Measurements from ENCODE around the gene IKBKG.
"Not testable (repeated sequence)": the region's sequence is repeated elsewhere in the genome, so short reads cannot be mapped to it uniquely, and the experiment has no call there.

IKBKG gene

DNA sequence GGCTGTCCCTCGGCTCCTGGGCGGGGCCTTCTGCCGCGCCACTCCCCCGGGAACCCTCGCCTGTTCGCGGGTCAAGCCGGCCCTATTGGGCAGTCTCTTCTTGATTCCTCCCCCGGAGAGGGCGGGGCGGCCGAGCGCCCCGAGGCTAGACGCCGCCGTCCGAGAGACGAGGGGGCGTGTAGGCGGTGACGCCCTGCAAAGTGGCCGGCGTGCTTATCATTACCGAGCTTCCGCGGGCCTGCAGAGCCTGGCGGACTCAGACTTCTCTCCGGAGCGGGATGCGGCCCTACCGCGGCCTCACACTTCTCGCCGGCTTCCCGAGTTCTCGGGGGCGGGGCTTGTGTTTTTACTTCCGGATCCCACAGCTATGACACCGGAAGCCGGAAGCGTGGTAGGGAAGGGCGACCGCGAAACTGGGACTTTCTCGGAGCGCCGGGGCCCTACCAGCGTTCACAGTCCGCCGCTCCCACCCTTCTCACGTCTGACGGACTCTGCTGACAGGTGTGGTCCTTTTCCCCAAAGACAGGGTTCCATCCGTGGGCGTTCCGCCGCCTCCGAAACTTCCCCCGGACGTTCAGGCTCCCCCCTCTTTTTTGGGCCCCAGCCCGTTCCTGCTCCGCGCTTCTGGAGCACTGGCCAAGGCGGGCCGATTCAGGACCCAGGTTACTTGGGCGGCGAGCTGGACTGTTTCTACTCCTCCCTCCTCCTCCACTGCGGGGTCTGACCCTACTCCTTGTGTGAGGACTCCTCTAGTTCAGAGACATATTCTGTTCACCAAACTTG, at the start of gene IKBKG:
TSS of gene IKBKG (plus strand) at position 376 of the 783 bp plus-strand sequence. CDS start 4,383 bp downstream, outside the sequence.
- peak; percentile 96 for DNase-seq (ENCODE audit: extremely low spot score)
- CTCF ChIA-PET, result no interaction called here
- POLR2A ChIA-PET, result interaction anchor here (0.6 to 1.1 kb wide), 3 partner anchors 135 to 577 kb away, joined by 3 read pairs; no protein-coding TSS in a partner anchor
- peak; percentile 28 for TF ChIP-seq L3MBTL2 (conservative IDR thresholded peaks at IDR 0.05)
- no peak for TF ChIP-seq TARDBP (IDR thresholded peaks at IDR 0.05)
- peak; percentile 93 for TF ChIP-seq ELF4 (IDR thresholded peaks at IDR 0.05)

DNA sequence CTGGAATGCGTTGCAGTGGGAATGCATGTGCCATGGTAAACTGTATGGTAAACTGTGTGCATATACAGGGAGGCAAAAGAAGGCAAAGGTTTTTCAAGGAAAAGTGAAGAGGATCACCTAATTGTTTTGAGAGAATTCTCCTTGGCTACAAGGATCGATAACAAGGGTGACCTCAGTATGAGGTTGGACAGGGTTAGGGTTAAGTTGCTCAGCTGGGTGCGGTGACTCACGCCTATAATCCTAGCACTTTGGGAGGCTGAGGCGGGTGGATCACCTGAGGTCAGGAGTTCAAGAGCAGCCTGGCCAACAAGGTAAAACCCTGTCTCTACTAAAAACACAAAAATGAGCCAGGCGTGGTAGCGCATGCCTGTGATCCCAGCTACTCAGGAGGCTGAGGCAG, 46.0 kb upstream of the IKBKG start:
- CTCF ChIA-PET; DNase-seq (ENCODE audit: extremely low spot score); POLR2A ChIA-PET: not testable (repeated sequence)

DNA sequence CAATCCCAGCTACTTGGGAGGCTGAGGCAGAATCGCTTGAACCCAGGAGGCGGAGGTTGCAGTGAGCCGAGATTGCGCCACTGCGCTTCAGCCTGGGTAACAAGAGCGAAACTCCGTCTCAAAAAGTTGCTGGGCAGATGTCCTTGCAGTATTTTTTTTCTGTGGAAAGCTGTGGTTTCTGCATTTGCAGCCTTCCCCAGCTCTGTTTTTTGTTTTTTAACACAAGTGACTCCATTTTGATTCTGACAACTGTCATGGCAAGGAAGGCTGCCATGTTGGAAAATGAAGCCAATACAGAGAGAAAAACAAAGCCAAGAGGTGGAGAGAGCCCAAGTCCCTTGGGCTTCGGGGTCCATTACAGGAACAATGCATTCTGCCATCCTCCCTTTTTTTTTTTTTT, 45.3 kb upstream of the IKBKG start:
- ChIA-PET POLR2A (interaction anchor here (1.2 kb wide), 1 partner anchor 55 kb away, joined by 3 read pairs; no protein-coding TSS in a partner anchor), CTCF (no interaction called here)
- TF ChIP-seq HDGF (IDR thresholded peaks at IDR 0.05; ENCODE audit: borderline replicate concordance) (no peak), FOXK2 (IDR thresholded peaks at IDR 0.05) (no peak), TARDBP (IDR thresholded peaks at IDR 0.05) (no peak), NFRKB (IDR thresholded peaks at IDR 0.05) (no peak), BHLHE40 (IDR thresholded peaks at IDR 0.05; ENCODE audit: borderline replicate concordance) (no peak), FOXA1 (IDR thresholded peaks at IDR 0.05) (no peak), SP1 (IDR thresholded peaks at IDR 0.05) (no peak), ELF4 (IDR thresholded peaks at IDR 0.05) (no peak)
- TF ChIP-seq, protein P1, sequence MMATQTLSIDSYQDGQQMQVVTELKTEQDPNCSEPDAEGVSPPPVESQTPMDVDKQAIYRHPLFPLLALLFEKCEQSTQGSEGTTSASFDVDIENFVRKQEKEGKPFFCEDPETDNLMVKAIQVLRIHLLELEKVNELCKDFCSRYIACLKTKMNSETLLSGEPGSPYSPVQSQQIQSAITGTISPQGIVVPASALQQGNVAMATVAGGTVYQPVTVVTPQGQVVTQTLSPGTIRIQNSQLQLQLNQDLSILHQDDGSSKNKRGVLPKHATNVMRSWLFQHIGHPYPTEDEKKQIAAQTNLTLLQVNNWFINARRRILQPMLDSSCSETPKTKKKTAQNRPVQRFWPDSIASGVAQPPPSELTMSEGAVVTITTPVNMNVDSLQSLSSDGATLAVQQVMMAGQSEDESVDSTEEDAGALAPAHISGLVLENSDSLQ (IDR thresholded peaks at IDR 0.05), result no peak
- no peak for DNase-seq (ENCODE audit: extremely low spot score)

DNA sequence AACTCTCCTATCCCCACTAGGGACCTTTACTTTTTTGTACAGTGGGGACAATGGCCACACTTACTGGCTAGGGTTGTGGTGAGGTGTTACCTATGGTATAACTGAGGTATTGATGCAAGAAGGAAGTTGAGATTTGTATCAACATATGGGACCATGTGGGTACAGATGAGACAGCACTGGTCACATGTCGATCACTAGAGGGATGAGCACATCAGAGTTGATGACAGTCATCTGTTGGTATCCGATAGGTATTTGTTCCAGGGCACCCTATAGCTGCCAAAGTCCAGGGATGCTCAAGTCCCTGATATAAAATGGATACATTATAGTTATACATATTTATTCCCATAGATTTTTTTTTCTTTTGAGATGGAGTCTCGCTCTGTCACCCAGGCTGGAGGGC, 44.4 kb upstream of the IKBKG start:
- ChIA-PET POLR2A (interaction anchor here (1.2 to 1.4 kb wide), 2 partner anchors 24 to 56 kb away, joined by 3 to 4 read pairs; no protein-coding TSS in a partner anchor), CTCF (no interaction called here)
- TF ChIP-seq NFRKB (IDR thresholded peaks at IDR 0.05) (no peak), BHLHE40 (IDR thresholded peaks at IDR 0.05; ENCODE audit: borderline replicate concordance) (no peak), FOXM1 (IDR thresholded peaks at IDR 0.05; ENCODE audit: borderline replicate concordance) (no peak), CTBP1 (IDR thresholded peaks at IDR 0.05; ENCODE audit: borderline replicate concordance) (no peak), LEF1 (IDR thresholded peaks at IDR 0.05; ENCODE audit: borderline replicate concordance) (no peak), SUZ12 (IDR thresholded peaks at IDR 0.05) (no peak), L3MBTL2 (conservative IDR thresholded peaks at IDR 0.05) (no peak), TARDBP (IDR thresholded peaks at IDR 0.05) (no peak), ZNF384 (IDR thresholded peaks at IDR 0.05) (no peak), ELF4 (IDR thresholded peaks at IDR 0.05) (no peak), ARNT (IDR thresholded peaks at IDR 0.05) (no peak), FOXK2 (IDR thresholded peaks at IDR 0.05) (no peak), FOXA1 (IDR thresholded peaks at IDR 0.05) (no peak), SP1 (IDR thresholded peaks at IDR 0.05) (no peak), HDGF (IDR thresholded peaks at IDR 0.05; ENCODE audit: borderline replicate concordance) (no peak)
- TF ChIP-seq, protein P1 (IDR thresholded peaks at IDR 0.05), result no peak
- DNase-seq (ENCODE audit: extremely low spot score), result no peak

GRCh38 chrX:154505734-154506133, 41.7 kb upstream of the IKBKG start:
- POLR2A ChIA-PET, result interaction anchor here (2.5 kb wide), 1 partner anchor 11 kb away, joined by 8 read pairs; the partner anchor contains the start of gene FAM3A
- CTCF ChIA-PET, result no interaction called here
- TF ChIP-seq FOXK2 (IDR thresholded peaks at IDR 0.05) (no peak), BHLHE40 (IDR thresholded peaks at IDR 0.05; ENCODE audit: borderline replicate concordance) (no peak), NFRKB (IDR thresholded peaks at IDR 0.05) (no peak), ELF4 (IDR thresholded peaks at IDR 0.05) (no peak), FOXA1 (IDR thresholded peaks at IDR 0.05) (no peak), TARDBP (IDR thresholded peaks at IDR 0.05) (no peak), CTBP1 (IDR thresholded peaks at IDR 0.05; ENCODE audit: borderline replicate concordance) (no peak)
- TF ChIP-seq, protein P1 (IDR thresholded peaks at IDR 0.05), result no peak
- no peak for DNase-seq (ENCODE audit: extremely low spot score)

DNA sequence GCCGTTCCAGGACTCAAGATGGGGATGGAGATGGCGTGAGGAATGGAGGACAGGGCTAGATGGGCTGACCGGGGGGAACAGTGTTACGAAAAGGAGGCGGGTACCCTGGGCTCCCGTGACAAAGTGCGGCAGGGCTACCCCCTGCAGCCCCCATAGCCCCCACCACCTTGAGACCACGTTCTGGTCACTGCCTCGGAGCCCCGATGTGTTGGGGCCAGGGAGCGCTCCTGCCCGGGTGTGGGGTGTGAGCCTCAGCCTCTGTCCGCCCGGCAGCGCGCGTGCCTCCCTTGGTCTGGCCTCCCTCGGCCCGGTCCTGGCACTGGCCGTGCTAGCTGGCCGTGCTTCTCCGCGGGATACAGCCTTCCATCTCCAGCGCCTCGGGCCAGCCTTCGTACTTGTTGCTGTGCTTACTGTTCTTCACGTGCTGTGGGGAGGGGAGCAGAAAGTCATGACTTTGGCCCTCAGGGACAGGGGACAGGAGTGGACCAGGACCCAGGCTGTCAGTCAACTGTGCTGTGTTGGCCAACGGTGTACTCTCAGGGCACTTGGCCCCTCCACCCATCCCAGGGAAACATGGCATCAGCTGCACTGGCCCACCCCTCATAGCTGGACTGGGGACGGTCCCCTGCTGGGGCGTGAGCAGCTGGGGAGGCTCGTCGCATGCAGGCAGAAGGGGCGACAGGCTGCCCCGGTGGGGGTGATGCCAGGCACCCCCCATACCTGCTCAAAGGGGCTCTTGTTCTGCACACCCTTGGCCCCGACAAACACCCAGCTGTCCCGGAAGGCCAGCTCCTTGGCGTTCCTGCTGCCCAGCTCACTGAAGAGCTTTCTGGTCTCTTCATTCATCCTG, 40.7 kb upstream of the IKBKG start:
- POLR2A ChIA-PET, result interaction anchor here (1.3 to 2.5 kb wide), 2 partner anchors 10 to 16 kb away, joined by 6 to 8 read pairs; partner anchors contain the start of genes FAM3A and SLC10A3
- TF ChIP-seq FOXA1 (IDR thresholded peaks at IDR 0.05), result no peak
- TF ChIP-seq NFRKB (IDR thresholded peaks at IDR 0.05), result no peak
- no peak for TF ChIP-seq SUZ12 (IDR thresholded peaks at IDR 0.05)
- TF ChIP-seq, protein P1 (IDR thresholded peaks at IDR 0.05), result no peak
- TF ChIP-seq FOXM1 (IDR thresholded peaks at IDR 0.05; ENCODE audit: borderline replicate concordance), result no peak
- no peak for TF ChIP-seq ZNF384 (IDR thresholded peaks at IDR 0.05)
- TF ChIP-seq LEF1 (IDR thresholded peaks at IDR 0.05; ENCODE audit: borderline replicate concordance), result no peak
- TF ChIP-seq CTBP1 (IDR thresholded peaks at IDR 0.05; ENCODE audit: borderline replicate concordance), result no peak
- TF ChIP-seq FOXK2 (IDR thresholded peaks at IDR 0.05), result no peak
- TF ChIP-seq TARDBP (IDR thresholded peaks at IDR 0.05), result no peak
- no peak for TF ChIP-seq SP1 (IDR thresholded peaks at IDR 0.05)
- no peak for TF ChIP-seq ELF4 (IDR thresholded peaks at IDR 0.05)
- TF ChIP-seq BHLHE40 (IDR thresholded peaks at IDR 0.05; ENCODE audit: borderline replicate concordance), result no peak
- no peak for TF ChIP-seq L3MBTL2 (conservative IDR thresholded peaks at IDR 0.05)
- no peak for TF ChIP-seq HDGF (IDR thresholded peaks at IDR 0.05; ENCODE audit: borderline replicate concordance)
- no peak for TF ChIP-seq ARNT (IDR thresholded peaks at IDR 0.05)
- no peak for DNase-seq (ENCODE audit: extremely low spot score)
- CTCF ChIA-PET, result no interaction called here
